B cell (primary cell): ENCODE data around the gene HIBCH. TPM values are rescaled to one million over a fixed set of nuclear protein-coding genes. Genes with fewer than 3 reads are reported as not detected.
"Not testable (repeated sequence)": the region's sequence is repeated elsewhere in the genome, so short reads cannot be mapped to it uniquely, and the experiment has no call there.

Experiments
- ATAC-seq: fragments of 200-7000 bp; cut with Tn5 transposase; one replicate; pipeline ENCODE4 v1.10.0; 2021; ENCODE audit warnings: low read depth, mild to moderate bottlenecking, moderate number of reproducible peaks, moderate library complexity
- CTCF ChIA-PET: fragments of 350-600 bp; sonication (Branson Sonifier 250); formaldehyde crosslinking; loops from one replicate; lab custom pipeline; 2021; ENCODE audit warnings: antibody characterized with exemption, inconsistent platforms; lab: Charles Lee
- POLR2A ChIA-PET: fragments of 350-600 bp; sonication (Branson Sonifier 250); formaldehyde crosslinking; loops from one replicate; lab custom pipeline; 2021; ENCODE audit warnings: antibody characterized with exemption; lab: Charles Lee
- DNase-seq: peaks from one replicate; pipeline ENCODE4 v3.0.0; 2013
- H2AFZ ChIP-seq: 2 replicates; pipeline ENCODE4 v1.6.1; 2012; ENCODE audit warnings: mild to moderate bottlenecking, low read depth, low read length; ENCODE audit not compliant: insufficient read depth, poor library complexity, severe bottlenecking
- H3K27ac ChIP-seq, 2 donors: 1 replicate in 1 of 2; 2 replicates in 1 of 2; pipeline ENCODE4 v1.5.1; 2012 to 2013; ENCODE audit warnings: low read length in 2 of 2, mild to moderate bottlenecking in 2 of 2, moderate library complexity in 1 of 2
- H3K27me3 ChIP-seq, 4 experiments: fragments of 200-600 bp in 1 of 4; sonication (generic) in 1 of 4; replicated peaks in 1 of 4; 1 replicate in 2 of 4; 2 replicates in 2 of 4; pipeline versions ENCODE4 v1.6.1 to v1.7.0; 2013 to 2016; ENCODE audit warnings: low read length in 3 of 4, mild to moderate bottlenecking in 2 of 4, mixed read lengths in 1 of 4, moderate library complexity in 1 of 4; ENCODE audit not compliant: insufficient read depth in 4 of 4, control insufficient read depth in 3 of 4; ENCODE audit errors: control extremely low read depth in 1 of 4
- H3K36me3 ChIP-seq, 2 experiments: replicated peaks in 1 of 2; 1 replicate in 1 of 2; 2 replicates in 1 of 2; pipeline versions ENCODE4 v1.6.1 to v1.7.1; 2013; ENCODE audit warnings: low read length in 1 of 2; ENCODE audit not compliant: insufficient read depth in 2 of 2, control insufficient read depth in 1 of 2; ENCODE audit errors: control extremely low read depth in 1 of 2, extremely low read depth in 1 of 2
- H3K4me1 ChIP-seq, 2 donors: fragments of 200-600 bp in 1 of 2; sonication (generic) in 1 of 2; 1 replicate in 1 of 2; 2 replicates in 1 of 2; pipeline versions ENCODE4 v1.5.1 to v1.6.1; 2013 to 2017; ENCODE audit warnings: low read length in 2 of 2; ENCODE audit not compliant: control insufficient read depth in 2 of 2, insufficient read depth in 2 of 2
- H3K4me2 ChIP-seq: replicated peaks from 2 replicates; pipeline ENCODE3; 2012; ENCODE audit warnings: mild to moderate bottlenecking, low read depth, low read length; ENCODE audit not compliant: poor library complexity, severe bottlenecking
- H3K4me3 ChIP-seq, 5 experiments: fragments of 200-600 bp in 1 of 5; sonication (generic) in 1 of 5; 1 replicate in 3 of 5; 2 replicates in 2 of 5; pipeline versions ENCODE4 v1.5.1 to v1.7.0; 2011 to 2016; ENCODE audit warnings: low read length in 4 of 5, mild to moderate bottlenecking in 4 of 5, low read depth in 2 of 5, control low read depth in 1 of 5, moderate library complexity in 1 of 5; ENCODE audit not compliant: insufficient read depth in 1 of 5; ENCODE audit errors: control extremely low read depth in 1 of 5, extremely low read depth in 1 of 5
- H3K79me2 ChIP-seq: fragments of 200-600 bp; sonication (generic); one replicate; pipeline ENCODE4 v1.6.0; 2016; ENCODE audit warnings: low read length; ENCODE audit not compliant: control insufficient read depth, insufficient read depth
- H3K9ac ChIP-seq: fragments of 200-600 bp; sonication (generic); 2 replicates; pipeline ENCODE4 v1.6.1; 2017; ENCODE audit warnings: mild to moderate bottlenecking, low read length, moderate library complexity
- H3K9me3 ChIP-seq, 3 donors: one replicate each; pipeline versions ENCODE4 v1.6.1 to v1.7.1; 2013; ENCODE audit warnings: low read length in 2 of 3; ENCODE audit not compliant: control insufficient read depth in 2 of 3, insufficient read depth in 1 of 3; ENCODE audit errors: control extremely low read depth in 1 of 3
- H4K20me1 ChIP-seq: 2 replicates; pipeline ENCODE4 v1.6.0; 2012; ENCODE audit warnings: mild to moderate bottlenecking, low read length; ENCODE audit not compliant: insufficient read depth, control insufficient read depth, poor library complexity, severe bottlenecking
- H3K27ac Mint-ChIP-seq: one replicate; pipeline ENCODE4 v1.8.0; 2021; ENCODE audit warnings: mixed read lengths
- H3K27me3 Mint-ChIP-seq: one replicate; pipeline ENCODE4 v1.8.0; 2021; ENCODE audit warnings: mixed read lengths
- H3K4me1 Mint-ChIP-seq: one replicate; pipeline ENCODE4 v1.8.0; 2021; ENCODE audit warnings: mixed read lengths
- H3K4me3 Mint-ChIP-seq: one replicate; pipeline ENCODE4 v1.8.0; 2021; ENCODE audit warnings: mixed read lengths
- H3K9me3 Mint-ChIP-seq: one replicate; pipeline ENCODE4 v1.8.0; 2022; ENCODE audit warnings: mixed read lengths; ENCODE audit not compliant: insufficient read depth
- CTCF ChIP-seq: fragments of 200-600 bp; IDR thresholded peaks from one replicate; pipeline ENCODE4 v1.8.0; 2022; ENCODE audit warnings: antibody characterized with exemption, mild to moderate bottlenecking
- EZH2 ChIP-seq: IDR thresholded peaks from 2 replicates; pipeline ENCODE4 v1.6.1; 2012; ENCODE audit warnings: borderline replicate concordance, low read depth, mild to moderate bottlenecking, moderate library complexity, low read length; ENCODE audit not compliant: insufficient read depth, poor library complexity, severe bottlenecking
- WGBS: methylation state at CpG from one replicate; pipeline ENCODE4 v1.1.5; 2013; ENCODE audit warnings: missing lambda C conversion rate; ENCODE audit not compliant: insufficient coverage; 5-methylcytosine and 5-hydroxymethylcytosine counted together
- intact Hi-C: fragments of 100-400 bp; cut with micrococcal nuclease; formaldehyde crosslinking; loops from one replicate; pipeline ENCODE4 v1.10.0; 2022
- polyA plus RNA-seq: library from polyadenylated mRNA; depleted of rRNA; stranded (reverse); fragments of >200 nt; gene quantifications from 2 replicates; pipeline ENCODE4 v1.2.3, GENCODE V29; 2012
- total RNA-seq, 2 donors: library from RNA; stranded (reverse); fragments of 120-200 nt in 1 of 2; gene quantifications; 1 replicate in 1 of 2; 2 replicates in 1 of 2; pipeline versions ENCODE4 v1.2.3 to v1.2.4, GENCODE V29; 2013 to 2022

HIBCH gene
- total and polyA plus RNA-seq, 2 donors (not counting 1 experiment from before 2014, with no cell fraction given) = 5.6 to 30.2 TPM

- 98% methylated on average over 5 of the region's 5 CpGs for WGBS
- H3K9me3 Mint-ChIP-seq = no peaks in the 10 kb centered on the region
Measured at GRCh38 chr2:190280565-190281350, 38.9 kb downstream of the HIBCH start.

GRCh38 chr2:190279256-190280134, 40.1 kb downstream of the HIBCH start:
- DNase-seq, H4K20me1 ChIP-seq, H3K36me3 ChIP-seq, H3K4me1 ChIP-seq, H3K27me3 ChIP-seq, ATAC-seq, H3K4me1 Mint-ChIP-seq, H3K9me3 Mint-ChIP-seq, H3K27ac ChIP-seq, H3K4me3 ChIP-seq, H3K9ac ChIP-seq, H3K27ac Mint-ChIP-seq, intact Hi-C loops, H3K4me2 ChIP-seq, POLR2A ChIA-PET, H3K4me3 Mint-ChIP-seq, H2AFZ ChIP-seq, H3K27me3 Mint-ChIP-seq, H3K9me3 ChIP-seq, H3K79me2 ChIP-seq: not testable (repeated sequence)
- WGBS = 99% methylated on average over 7 of the region's 12 CpGs
- CTCF ChIA-PET = interaction anchor here (0.9 kb wide), 1 partner anchor 191 kb away, joined by 3 read pairs; no protein-coding TSS in a partner anchor

More at GRCh38 chr2:190280565-190281350, 38.9 kb downstream of the HIBCH start:
- H3K4me1 ChIP-seq = no peaks in the 10 kb centered on the region
- H3K4me3 Mint-ChIP-seq = no peak overlapping the region
- H3K27ac ChIP-seq = no peak overlapping the region
- intact Hi-C loops = no loop called here
- H3K27me3 Mint-ChIP-seq = no peaks in the 10 kb centered on the region
- peaks cover 0 to 16% of the 10 kb centered on the region in 2 experiments for H3K36me3 ChIP-seq
- H3K27me3 ChIP-seq = no peaks in the 10 kb centered on the region
- DNase-seq = no peak
- ChIA-PET CTCF (interaction anchor here (0.9 kb wide), 1 partner anchor 192 kb away, joined by 3 read pairs; no protein-coding TSS in a partner anchor), POLR2A (no interaction called here)
- ATAC-seq = no peak
- no peak overlapping the region for H3K4me3 ChIP-seq
- peaks cover 5% of the 10 kb centered on the region for H3K79me2 ChIP-seq
- H3K9me3 ChIP-seq = no peaks in the 10 kb centered on the region
- no peak overlapping the region for H3K9ac ChIP-seq
- H2AFZ ChIP-seq = no peak overlapping the region
- TF ChIP-seq EZH2 (no peak), CTCF (no peak)
- H3K27ac Mint-ChIP-seq = no peak overlapping the region
- H3K4me2 ChIP-seq = no peak overlapping the region
- no peaks in the 10 kb centered on the region for H3K4me1 Mint-ChIP-seq
- H4K20me1 ChIP-seq = no peaks in the 10 kb centered on the region
